Left ventricle myocardium inferior (tissue), 1 donor: ENCODE results near the gene ACE2. TPM values are rescaled to one million over a fixed set of nuclear protein-coding genes. Genes with fewer than 3 reads are reported as not detected.

ENCODE experiments used
- DNase-seq: peaks from one replicate; pipeline ENCODE4 v3.0.0-alpha.2; 2020
- H3K27ac ChIP-seq: fragments of 200-600 bp; replicated peaks from 2 replicates; pipeline ENCODE4 v1.8.0; 2021
- H3K27me3 ChIP-seq: fragments of 200-600 bp; 2 replicates; pipeline ENCODE4 v1.8.0; 2021; ENCODE audit warnings: low read depth
- H3K36me3 ChIP-seq: fragments of 200-600 bp; 2 replicates; pipeline ENCODE4 v1.8.0; 2021
- H3K4me1 ChIP-seq: fragments of 200-600 bp; 2 replicates; pipeline ENCODE4 v1.8.0; 2021
- H3K4me3 ChIP-seq: fragments of 200-600 bp; 2 replicates; pipeline ENCODE4 v1.8.0; 2021; ENCODE audit warnings: mild to moderate bottlenecking, moderate library complexity
- H3K9me3 ChIP-seq: fragments of 200-600 bp; replicated peaks from 2 replicates; pipeline ENCODE4 v1.8.0; 2021
- CTCF ChIP-seq: fragments of 200-600 bp; IDR thresholded peaks from 2 replicates; pipeline ENCODE4 v1.8.0; 2021; ENCODE audit warnings: antibody characterized with exemption, mild to moderate bottlenecking, borderline replicate concordance
- intact Hi-C: fragments of 100-400 bp; cut with micrococcal nuclease; formaldehyde crosslinking; loops from one replicate; pipeline ENCODE4 v1.11.0; 2022
- total RNA-seq: library from RNA; stranded (reverse); fragmentation: NEBNext Ultra II Directional; extraction: Animal tissue kit (Norgen Biotek cat#: 25700); gene quantifications from one replicate; pipeline ENCODE4 v1.2.1, GENCODE V29; 2021
- donor health status: DM: no; HTN: yes; CAD: no; lungs with severe emphysema.

Gene ACE2
- total RNA-seq, 1 donor from 2014 or later = 14.0 TPM

DNA sequence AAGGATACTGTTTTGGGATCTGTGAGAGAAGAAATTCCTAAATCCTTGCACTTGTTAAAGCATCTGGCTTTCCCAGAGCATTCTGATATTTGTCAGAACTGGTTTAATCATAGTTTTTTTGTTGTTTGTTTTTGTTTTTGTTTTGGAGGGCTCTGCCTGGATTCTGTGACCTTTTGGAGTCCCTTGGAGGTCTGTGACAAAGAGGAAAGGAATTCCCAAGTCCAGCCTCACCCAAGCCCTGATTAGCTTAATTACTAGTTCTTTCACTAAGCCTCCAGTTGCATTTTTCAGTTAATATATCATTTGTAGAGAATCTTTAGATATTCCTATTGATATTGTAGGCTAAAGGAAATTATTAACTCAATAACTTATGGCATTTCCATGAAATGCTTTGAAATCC is 711 bp downstream of the ACE2 start:
- Histone ChIP-seq H3K4me3 (peak overlapping the region; percentile 51), H3K36me3 (no peaks in the 10 kb centered on the region), H3K9me3 (no peaks in the 10 kb centered on the region), H3K4me1 (no peaks in the 10 kb centered on the region), H3K27ac (peak overlapping the region; percentile 72), H3K27me3 (no peaks in the 10 kb centered on the region)
- intact Hi-C loops = no loop called here
- TF ChIP-seq CTCF = no peak
- DNase-seq = no peak

DNA sequence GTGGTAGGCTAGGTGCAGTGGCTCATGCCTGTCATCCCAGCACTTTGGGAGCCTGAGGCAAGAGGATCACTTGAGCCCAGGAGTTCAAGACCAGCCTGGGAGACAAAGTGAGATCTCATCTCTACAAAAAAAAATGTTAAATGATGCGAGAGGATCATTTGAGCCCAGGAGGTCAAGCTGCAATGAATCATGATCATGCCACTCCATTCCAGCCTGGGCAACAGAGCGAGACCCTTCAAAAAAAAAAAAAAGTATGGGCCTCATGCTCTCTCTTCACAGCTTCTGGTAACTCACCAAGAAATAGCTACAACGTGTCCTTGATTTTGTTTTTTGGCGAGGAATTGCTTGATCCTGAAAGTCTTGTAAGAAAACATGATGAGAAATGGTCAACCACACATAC is 1.3 kb downstream of the ACE2 start:
- Histone ChIP-seq H3K27me3 (no peaks in the 10 kb centered on the region), H3K4me1 (no peaks in the 10 kb centered on the region), H3K36me3 (no peaks in the 10 kb centered on the region), H3K27ac (peak overlapping the region; percentile 72), H3K9me3 (no peaks in the 10 kb centered on the region), H3K4me3 (peak overlapping the region; percentile 51)
- no peak for DNase-seq
- intact Hi-C loops = no loop called here
- TF ChIP-seq CTCF = no peak

GRCh38 chrX:15598026-15598425 is 2.7 kb downstream of the ACE2 start:
- intact Hi-C loops = no loop called here
- no peaks in the 10 kb centered on the region for H3K9me3 ChIP-seq
- DNase-seq = no peak
- H3K36me3 ChIP-seq = no peaks in the 10 kb centered on the region
- no peak for TF ChIP-seq CTCF
- H3K27me3 ChIP-seq = no peaks in the 10 kb centered on the region
- no peaks in the 10 kb centered on the region for H3K4me1 ChIP-seq
- H3K27ac ChIP-seq = peak overlapping the region; percentile 72
- H3K4me3 ChIP-seq = peak overlapping the region; percentile 51

DNA sequence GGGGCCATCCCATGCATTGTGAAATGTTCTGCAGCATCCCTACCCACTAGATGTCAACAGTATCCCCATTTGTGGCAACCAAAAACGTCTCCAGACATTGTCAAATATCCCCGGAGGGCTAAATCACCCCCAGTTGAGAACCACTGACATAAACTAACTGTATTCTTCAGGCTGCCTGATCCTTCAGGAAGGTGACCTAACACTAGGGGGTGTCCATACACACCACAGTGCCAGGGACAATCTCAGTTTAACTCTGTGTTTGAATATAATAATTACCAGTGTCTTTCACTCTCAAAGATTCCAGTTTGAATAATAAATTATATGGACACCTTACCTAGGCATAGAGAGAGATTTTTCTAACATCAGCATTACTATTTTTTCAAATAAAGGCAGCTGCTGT is 6.4 kb downstream of the ACE2 start:
- Histone ChIP-seq H3K27ac (peak overlapping the region; percentile 42), H3K27me3 (no peaks in the 10 kb centered on the region), H3K36me3 (no peaks in the 10 kb centered on the region), H3K9me3 (no peaks in the 10 kb centered on the region), H3K4me1 (no peaks in the 10 kb centered on the region), H3K4me3 (no peak overlapping the region)
- TF ChIP-seq CTCF = peak; percentile 44
- intact Hi-C loops = no loop called here
- no peak for DNase-seq

DNA sequence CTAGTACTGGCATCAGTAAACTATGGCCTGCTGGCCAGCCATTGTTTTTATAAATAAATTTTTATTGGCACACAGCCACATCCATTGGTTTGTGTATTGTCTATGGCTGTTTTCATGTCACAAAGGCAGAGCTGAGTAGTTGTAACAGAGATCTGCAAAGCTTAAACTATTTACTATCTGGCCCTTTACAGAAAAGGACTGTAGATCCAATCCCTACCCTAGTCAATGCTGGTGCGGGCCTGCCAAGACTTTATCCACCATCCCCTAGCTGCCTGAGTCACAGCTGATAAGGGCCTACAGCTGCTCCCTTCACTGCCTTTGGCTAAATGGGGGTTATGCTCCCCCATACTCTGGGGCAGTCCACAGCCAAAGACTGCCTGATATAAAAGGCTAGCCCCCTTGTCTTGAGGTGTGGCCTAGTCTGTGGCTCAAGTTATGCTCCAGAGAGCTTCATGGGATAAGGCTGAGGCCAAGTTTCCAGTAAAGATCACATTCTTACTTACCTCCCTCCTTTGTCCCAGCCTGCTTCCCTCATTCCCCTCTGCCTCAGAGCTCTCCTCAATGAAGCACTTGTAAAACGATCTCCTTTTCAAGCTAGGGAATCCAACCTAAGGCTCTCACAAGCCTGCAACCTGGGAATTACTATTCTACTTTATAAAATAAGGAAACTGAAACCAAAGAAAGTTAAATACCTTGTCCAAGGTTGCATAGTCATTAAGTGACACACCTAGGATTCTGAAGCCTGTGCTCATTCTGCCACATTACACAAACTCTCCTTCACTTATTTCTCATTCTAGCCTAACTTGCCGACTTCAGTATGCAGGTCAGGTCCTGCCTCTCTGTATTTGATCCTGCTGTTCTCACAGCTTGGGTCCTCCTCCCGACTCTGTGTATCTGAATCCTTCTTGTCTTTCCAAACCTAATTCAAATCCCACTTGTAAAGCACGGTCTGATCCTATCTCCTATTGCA is 20.7 kb downstream of the ACE2 start:
- Histone ChIP-seq H3K4me3 (no peak overlapping the region), H3K4me1 (peaks cover 14% of the 10 kb centered on the region), H3K27ac (peak overlapping the region; percentile 64), H3K9me3 (no peaks in the 10 kb centered on the region), H3K27me3 (no peaks in the 10 kb centered on the region), H3K36me3 (no peaks in the 10 kb centered on the region)
- intact Hi-C loops = no loop called here
- DNase-seq = peak; percentile 41
- no peak for TF ChIP-seq CTCF
